B cell (primary cell): ENCODE results near the gene DHX36. TPM values are rescaled to one million over a fixed set of nuclear protein-coding genes. Genes with fewer than 3 reads are reported as not detected.

Source experiments
- ATAC-seq: fragments of 200-7000 bp; cut with Tn5 transposase; one replicate; pipeline ENCODE4 v1.10.0; 2021; ENCODE audit warnings: low read depth, mild to moderate bottlenecking, moderate number of reproducible peaks, moderate library complexity
- CTCF ChIA-PET: fragments of 350-600 bp; sonication (Branson Sonifier 250); formaldehyde crosslinking; loops from one replicate; lab custom pipeline; 2021; ENCODE audit warnings: antibody characterized with exemption, inconsistent platforms; lab: Charles Lee
- POLR2A ChIA-PET: fragments of 350-600 bp; sonication (Branson Sonifier 250); formaldehyde crosslinking; loops from one replicate; lab custom pipeline; 2021; ENCODE audit warnings: antibody characterized with exemption; lab: Charles Lee
- DNase-seq: peaks from one replicate; pipeline ENCODE4 v3.0.0; 2013
- H2AFZ ChIP-seq: 2 replicates; pipeline ENCODE4 v1.6.1; 2012; ENCODE audit warnings: mild to moderate bottlenecking, low read depth, low read length; ENCODE audit not compliant: insufficient read depth, poor library complexity, severe bottlenecking
- H3K27ac ChIP-seq, 2 donors: 1 replicate in 1 of 2; 2 replicates in 1 of 2; pipeline ENCODE4 v1.5.1; 2012 to 2013; ENCODE audit warnings: low read length in 2 of 2, mild to moderate bottlenecking in 2 of 2, moderate library complexity in 1 of 2
- H3K27me3 ChIP-seq, 4 experiments: fragments of 200-600 bp in 1 of 4; sonication (generic) in 1 of 4; replicated peaks in 1 of 4; 1 replicate in 2 of 4; 2 replicates in 2 of 4; pipeline versions ENCODE4 v1.6.1 to v1.7.0; 2013 to 2016; ENCODE audit warnings: low read length in 3 of 4, mild to moderate bottlenecking in 2 of 4, mixed read lengths in 1 of 4, moderate library complexity in 1 of 4; ENCODE audit not compliant: insufficient read depth in 4 of 4, control insufficient read depth in 3 of 4; ENCODE audit errors: control extremely low read depth in 1 of 4
- H3K36me3 ChIP-seq, 2 experiments: replicated peaks in 1 of 2; 1 replicate in 1 of 2; 2 replicates in 1 of 2; pipeline versions ENCODE4 v1.6.1 to v1.7.1; 2013; ENCODE audit warnings: low read length in 1 of 2; ENCODE audit not compliant: insufficient read depth in 2 of 2, control insufficient read depth in 1 of 2; ENCODE audit errors: control extremely low read depth in 1 of 2, extremely low read depth in 1 of 2
- H3K4me1 ChIP-seq, 2 donors: fragments of 200-600 bp in 1 of 2; sonication (generic) in 1 of 2; 1 replicate in 1 of 2; 2 replicates in 1 of 2; pipeline versions ENCODE4 v1.5.1 to v1.6.1; 2013 to 2017; ENCODE audit warnings: low read length in 2 of 2; ENCODE audit not compliant: control insufficient read depth in 2 of 2, insufficient read depth in 2 of 2
- H3K4me2 ChIP-seq: replicated peaks from 2 replicates; pipeline ENCODE3; 2012; ENCODE audit warnings: mild to moderate bottlenecking, low read depth, low read length; ENCODE audit not compliant: poor library complexity, severe bottlenecking
- H3K4me3 ChIP-seq, 5 experiments: fragments of 200-600 bp in 1 of 5; sonication (generic) in 1 of 5; 1 replicate in 3 of 5; 2 replicates in 2 of 5; pipeline versions ENCODE4 v1.5.1 to v1.7.0; 2011 to 2016; ENCODE audit warnings: low read length in 4 of 5, mild to moderate bottlenecking in 4 of 5, low read depth in 2 of 5, control low read depth in 1 of 5, moderate library complexity in 1 of 5; ENCODE audit not compliant: insufficient read depth in 1 of 5; ENCODE audit errors: control extremely low read depth in 1 of 5, extremely low read depth in 1 of 5
- H3K79me2 ChIP-seq: fragments of 200-600 bp; sonication (generic); one replicate; pipeline ENCODE4 v1.6.0; 2016; ENCODE audit warnings: low read length; ENCODE audit not compliant: control insufficient read depth, insufficient read depth
- H3K9ac ChIP-seq: fragments of 200-600 bp; sonication (generic); 2 replicates; pipeline ENCODE4 v1.6.1; 2017; ENCODE audit warnings: mild to moderate bottlenecking, low read length, moderate library complexity
- H3K9me3 ChIP-seq, 3 donors: one replicate each; pipeline versions ENCODE4 v1.6.1 to v1.7.1; 2013; ENCODE audit warnings: low read length in 2 of 3; ENCODE audit not compliant: control insufficient read depth in 2 of 3, insufficient read depth in 1 of 3; ENCODE audit errors: control extremely low read depth in 1 of 3
- H4K20me1 ChIP-seq: 2 replicates; pipeline ENCODE4 v1.6.0; 2012; ENCODE audit warnings: mild to moderate bottlenecking, low read length; ENCODE audit not compliant: insufficient read depth, control insufficient read depth, poor library complexity, severe bottlenecking
- H3K27ac Mint-ChIP-seq: one replicate; pipeline ENCODE4 v1.8.0; 2021; ENCODE audit warnings: mixed read lengths
- H3K27me3 Mint-ChIP-seq: one replicate; pipeline ENCODE4 v1.8.0; 2021; ENCODE audit warnings: mixed read lengths
- H3K4me1 Mint-ChIP-seq: one replicate; pipeline ENCODE4 v1.8.0; 2021; ENCODE audit warnings: mixed read lengths
- H3K4me3 Mint-ChIP-seq: one replicate; pipeline ENCODE4 v1.8.0; 2021; ENCODE audit warnings: mixed read lengths
- H3K9me3 Mint-ChIP-seq: one replicate; pipeline ENCODE4 v1.8.0; 2022; ENCODE audit warnings: mixed read lengths; ENCODE audit not compliant: insufficient read depth
- CTCF ChIP-seq: fragments of 200-600 bp; IDR thresholded peaks from one replicate; pipeline ENCODE4 v1.8.0; 2022; ENCODE audit warnings: antibody characterized with exemption, mild to moderate bottlenecking
- EZH2 ChIP-seq: IDR thresholded peaks from 2 replicates; pipeline ENCODE4 v1.6.1; 2012; ENCODE audit warnings: borderline replicate concordance, low read depth, mild to moderate bottlenecking, moderate library complexity, low read length; ENCODE audit not compliant: insufficient read depth, poor library complexity, severe bottlenecking
- WGBS: methylation state at CpG from one replicate; pipeline ENCODE4 v1.1.5; 2013; ENCODE audit warnings: missing lambda C conversion rate; ENCODE audit not compliant: insufficient coverage; 5-methylcytosine and 5-hydroxymethylcytosine counted together
- intact Hi-C: fragments of 100-400 bp; cut with micrococcal nuclease; formaldehyde crosslinking; loops from one replicate; pipeline ENCODE4 v1.10.0; 2022
- polyA plus RNA-seq: library from polyadenylated mRNA; depleted of rRNA; stranded (reverse); fragments of >200 nt; gene quantifications from 2 replicates; pipeline ENCODE4 v1.2.3, GENCODE V29; 2012
- total RNA-seq, 2 donors: library from RNA; stranded (reverse); fragments of 120-200 nt in 1 of 2; gene quantifications; 1 replicate in 1 of 2; 2 replicates in 1 of 2; pipeline versions ENCODE4 v1.2.3 to v1.2.4, GENCODE V29; 2013 to 2022

DHX36 gene
- total and polyA plus RNA-seq, 2 donors (not counting 1 experiment from before 2014, with no cell fraction given): 33.4 to 113 TPM

- TF ChIP-seq CTCF: no peak
- TF ChIP-seq EZH2: no peak
- intact Hi-C loops: no loop called here
- H3K27ac Mint-ChIP-seq: no peak overlapping the region
- Histone ChIP-seq H3K36me3 (no peaks in the 10 kb centered on the region), H2AFZ (no peak overlapping the region), H3K4me3 (no peak overlapping the region), H3K9ac (no peak overlapping the region), H3K4me2 (no peak overlapping the region), H3K27me3 (no peaks in the 10 kb centered on the region), H3K79me2 (no peaks in the 10 kb centered on the region), H4K20me1 (no peaks in the 10 kb centered on the region), H3K27ac (no peak overlapping the region), H3K9me3 (peaks cover 0 to 7% (median 0%) of the 10 kb centered on the region in 3 donors), H3K4me1 (no peaks in the 10 kb centered on the region)
- no peaks in the 10 kb centered on the region for H3K4me1 Mint-ChIP-seq
- DNase-seq: no peak
- ChIA-PET CTCF (no interaction called here), POLR2A (no interaction called here)
- no peak overlapping the region for H3K4me3 Mint-ChIP-seq
- peaks cover 7% of the 10 kb centered on the region for H3K27me3 Mint-ChIP-seq
- H3K9me3 Mint-ChIP-seq: peaks cover 3% of the 10 kb centered on the region
- 43% methylated on average over 1 of the region's 1 CpG for WGBS
- no peak for ATAC-seq
Measured at GRCh38 chr3:154356009-154356408, 31.7 kb upstream of the DHX36 start.

- Histone ChIP-seq H3K27me3 (peaks cover 0 to 2% (median 0%) of the 10 kb centered on the region in 4 experiments), H3K9ac (no peak overlapping the region), H3K4me1 (no peaks in the 10 kb centered on the region), H3K27ac (no peak overlapping the region), H3K4me3 (no peak overlapping the region), H3K79me2 (no peaks in the 10 kb centered on the region), H3K4me2 (no peak overlapping the region), H2AFZ (no peak overlapping the region), H3K36me3 (no peaks in the 10 kb centered on the region), H3K9me3 (no peaks in the 10 kb centered on the region), H4K20me1 (no peaks in the 10 kb centered on the region)
- Mint-ChIP-seq H3K4me3 (no peak overlapping the region), H3K9me3 (no peaks in the 10 kb centered on the region), H3K27me3 (peaks cover 14% of the 10 kb centered on the region), H3K4me1 (no peaks in the 10 kb centered on the region), H3K27ac (no peak overlapping the region)
- no peak for DNase-seq
- no CpG with 5 or more reads among the region's 2 CpGs for WGBS
- POLR2A ChIA-PET: no interaction called here
- TF ChIP-seq EZH2: no peak
- no peak for TF ChIP-seq CTCF
- intact Hi-C loops: no loop called here
- CTCF ChIA-PET: no interaction called here
- no peak for ATAC-seq
Measured at GRCh38 chr3:154349223-154349622, 24.9 kb upstream of the DHX36 start.
